ENCODE measurements around the gene SPATC1L. TPM values are rescaled to one million over a fixed set of nuclear protein-coding genes. Genes with fewer than 3 reads are reported as not detected.
"Not testable (repeated sequence)": the region's sequence is repeated elsewhere in the genome, so short reads cannot be mapped to it uniquely, and the experiment has no call there.

SPATC1L gene
- total RNA-seq, 1 donor from 2014 or later: 13.9 TPM

DNA sequence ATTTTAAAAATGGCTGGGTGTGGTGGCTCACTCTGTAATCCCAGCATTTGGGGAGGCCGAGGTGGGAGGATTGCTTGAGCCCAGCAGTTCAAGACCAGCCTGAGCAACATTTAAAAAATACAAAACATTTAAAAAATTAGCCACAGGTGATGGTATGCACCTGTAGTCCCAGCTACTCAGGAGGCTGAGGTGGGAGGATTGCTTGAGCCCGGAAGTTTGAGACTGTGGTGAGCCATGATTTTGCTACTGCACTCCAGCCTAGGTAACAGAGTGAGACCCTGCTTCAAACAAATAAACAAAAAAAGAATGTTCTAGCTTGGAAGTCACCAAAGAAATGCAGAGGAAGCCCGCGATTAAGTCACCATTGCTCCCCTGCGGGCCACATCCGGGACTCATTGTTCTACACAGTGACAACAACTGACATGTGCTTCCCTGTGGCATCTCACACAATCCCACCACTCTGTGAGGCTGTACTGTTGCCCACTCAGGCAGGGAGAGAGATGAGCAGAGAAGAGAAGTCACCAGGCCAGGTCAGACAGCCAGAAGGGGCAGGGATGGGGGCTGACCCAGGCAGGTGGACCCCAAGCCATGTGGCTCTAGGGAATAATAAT, 18.4 kb upstream of the SPATC1L start:
- H3K27me3 Mint-ChIP-seq (ENCODE audit: low read depth): no peaks in the 10 kb centered on the region
- DNase-seq (ENCODE audit: low spot score): no peak
- intact Hi-C loops (cut with micrococcal nuclease): no loop called here
- H3K9me3 Mint-ChIP-seq: no peaks in the 10 kb centered on the region
- H3K4me3 Mint-ChIP-seq (ENCODE audit: low read depth): no peak overlapping the region
- no peak overlapping the region for H3K27ac Mint-ChIP-seq
- H3K36me3 Mint-ChIP-seq (ENCODE audit: low read depth): peaks cover 45% of the 10 kb centered on the region
- peaks cover 1% of the 10 kb centered on the region for H3K4me1 Mint-ChIP-seq (ENCODE audit: low read depth)

DNA sequence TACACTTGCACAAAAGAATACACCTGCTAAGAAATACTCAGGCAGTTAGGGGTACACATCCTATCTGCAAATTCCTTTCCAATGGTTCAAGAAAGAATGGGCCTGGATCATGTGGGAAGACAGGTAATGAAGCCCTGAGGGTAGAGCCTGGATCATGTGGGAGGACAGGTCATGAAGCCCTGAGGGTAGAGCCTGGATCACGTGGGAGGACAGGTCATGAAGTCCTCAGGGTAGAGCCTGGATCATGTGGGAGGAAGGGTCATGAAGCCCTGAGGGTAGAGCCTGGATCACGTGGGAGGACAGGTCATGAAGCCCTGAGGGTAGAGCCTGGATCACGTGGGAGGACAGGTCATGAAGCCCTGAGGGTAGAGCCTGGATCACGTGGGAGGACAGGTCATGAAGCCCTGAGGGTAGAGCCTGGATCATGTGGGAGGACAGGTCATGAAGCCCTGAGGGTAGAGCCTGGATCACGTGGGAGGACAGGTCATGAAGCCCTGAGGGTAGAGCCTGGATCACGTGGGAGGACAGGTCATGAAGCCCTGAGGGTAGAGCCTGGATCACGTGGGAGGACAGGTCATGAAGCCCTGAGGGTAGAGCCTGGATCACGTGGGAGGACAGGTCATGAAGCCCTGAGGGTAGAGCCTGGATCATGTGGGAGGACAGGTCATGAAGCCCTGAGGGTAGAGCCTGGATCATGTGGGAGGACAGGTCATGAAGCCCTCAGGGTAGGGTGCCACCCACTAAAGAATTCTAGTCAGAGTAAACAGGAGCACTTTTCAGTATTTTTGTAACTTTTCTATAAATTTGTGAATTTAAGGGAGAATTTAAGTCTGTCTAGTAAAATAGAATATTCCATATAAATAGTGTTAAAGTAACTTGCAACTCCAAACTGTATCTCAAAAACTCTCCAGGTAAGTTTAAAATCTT, 16.9 kb upstream of the SPATC1L start:
- intact Hi-C loops (cut with micrococcal nuclease): not testable (repeated sequence)
- H3K36me3 Mint-ChIP-seq (ENCODE audit: low read depth): peaks cover 49% of the 10 kb centered on the region

DNA sequence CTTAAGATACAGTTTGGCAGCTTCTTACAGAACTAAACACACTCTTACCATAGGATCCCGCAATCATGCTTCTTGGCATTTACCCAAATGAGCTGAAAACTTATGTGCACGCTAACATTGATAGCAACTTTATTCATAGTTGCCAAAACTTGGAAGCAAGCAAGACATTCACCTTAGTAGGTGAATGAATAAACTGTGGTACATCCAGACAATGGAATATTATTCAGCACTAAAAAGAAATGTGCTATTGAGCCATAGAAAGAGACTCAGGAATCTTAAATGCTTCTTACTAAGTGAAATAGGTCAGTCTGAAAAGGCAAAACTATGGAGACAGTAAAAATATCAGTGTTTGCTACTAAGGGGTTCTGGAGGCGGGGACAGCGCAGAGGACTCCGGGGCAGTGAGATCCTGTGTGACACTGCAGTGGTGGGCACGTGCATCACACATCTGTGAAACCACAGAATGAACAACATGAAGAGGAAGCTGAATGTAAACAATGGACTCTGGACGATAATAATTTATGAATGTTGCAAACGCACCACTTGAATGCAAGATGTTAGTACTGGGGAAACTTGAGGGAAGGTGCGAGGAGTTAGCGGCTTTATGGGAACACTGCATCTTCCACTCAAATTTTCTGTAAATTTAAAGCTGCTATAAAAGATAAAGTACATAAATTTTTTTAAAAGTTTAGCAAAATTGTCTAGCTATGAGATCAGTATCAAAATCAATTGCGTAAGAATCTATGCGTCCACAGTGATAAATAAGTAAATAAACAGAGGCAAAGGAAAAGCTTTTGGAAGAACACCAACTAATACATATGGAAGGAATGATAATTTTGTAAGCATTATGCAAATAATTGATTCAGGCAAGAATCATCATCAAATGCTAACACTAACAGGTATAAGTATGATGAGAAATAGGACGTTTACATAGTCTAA, 15.4 kb upstream of the SPATC1L start:
- H3K36me3 Mint-ChIP-seq (ENCODE audit: low read depth): peaks cover 47% of the 10 kb centered on the region
- H3K4me3 Mint-ChIP-seq (ENCODE audit: low read depth): no peak overlapping the region
- DNase-seq (ENCODE audit: low spot score): no peak
- H3K9me3 Mint-ChIP-seq: no peaks in the 10 kb centered on the region
- H3K27me3 Mint-ChIP-seq (ENCODE audit: low read depth): no peaks in the 10 kb centered on the region
- intact Hi-C loops (cut with micrococcal nuclease): no loop called here
- no peak overlapping the region for H3K27ac Mint-ChIP-seq
- H3K4me1 Mint-ChIP-seq (ENCODE audit: low read depth): peaks cover 1% of the 10 kb centered on the region

More for the DNA sequence above, 16.9 kb upstream of the SPATC1L start:
- not testable (repeated sequence) for H3K27me3 Mint-ChIP-seq (ENCODE audit: low read depth); H3K27ac Mint-ChIP-seq; H3K4me1 Mint-ChIP-seq (ENCODE audit: low read depth); H3K9me3 Mint-ChIP-seq; H3K4me3 Mint-ChIP-seq (ENCODE audit: low read depth); DNase-seq (ENCODE audit: low spot score)

DNA sequence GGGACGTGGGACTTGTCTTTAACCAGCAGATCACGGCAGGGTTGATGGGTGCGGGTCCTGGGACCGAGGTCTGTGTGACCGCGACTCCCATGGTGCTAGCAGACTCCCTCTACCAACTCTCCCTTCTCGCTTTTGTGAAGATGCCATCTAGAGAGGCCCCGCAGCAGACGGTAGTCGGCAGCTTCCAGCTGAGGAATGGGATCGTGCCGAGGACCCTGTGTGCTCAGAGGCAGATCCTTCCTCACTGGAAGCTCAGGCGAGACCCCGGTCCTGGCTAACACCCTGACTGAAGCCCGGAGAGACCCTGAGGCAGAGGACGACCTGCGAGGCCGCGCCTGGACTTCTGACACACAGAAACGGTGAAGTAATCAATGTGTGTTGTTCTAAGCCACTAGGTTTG, 12.5 kb upstream of the SPATC1L start:
- Mint-ChIP-seq H3K4me3 (ENCODE audit: low read depth) (no peak overlapping the region), H3K9me3 (no peaks in the 10 kb centered on the region), H3K4me1 (ENCODE audit: low read depth) (no peaks in the 10 kb centered on the region), H3K36me3 (ENCODE audit: low read depth) (peaks cover 46% of the 10 kb centered on the region), H3K27me3 (ENCODE audit: low read depth) (no peaks in the 10 kb centered on the region), H3K27ac (no peak overlapping the region)
- DNase-seq (ENCODE audit: low spot score): no peak
- intact Hi-C loops (cut with micrococcal nuclease): no loop called here

DNA sequence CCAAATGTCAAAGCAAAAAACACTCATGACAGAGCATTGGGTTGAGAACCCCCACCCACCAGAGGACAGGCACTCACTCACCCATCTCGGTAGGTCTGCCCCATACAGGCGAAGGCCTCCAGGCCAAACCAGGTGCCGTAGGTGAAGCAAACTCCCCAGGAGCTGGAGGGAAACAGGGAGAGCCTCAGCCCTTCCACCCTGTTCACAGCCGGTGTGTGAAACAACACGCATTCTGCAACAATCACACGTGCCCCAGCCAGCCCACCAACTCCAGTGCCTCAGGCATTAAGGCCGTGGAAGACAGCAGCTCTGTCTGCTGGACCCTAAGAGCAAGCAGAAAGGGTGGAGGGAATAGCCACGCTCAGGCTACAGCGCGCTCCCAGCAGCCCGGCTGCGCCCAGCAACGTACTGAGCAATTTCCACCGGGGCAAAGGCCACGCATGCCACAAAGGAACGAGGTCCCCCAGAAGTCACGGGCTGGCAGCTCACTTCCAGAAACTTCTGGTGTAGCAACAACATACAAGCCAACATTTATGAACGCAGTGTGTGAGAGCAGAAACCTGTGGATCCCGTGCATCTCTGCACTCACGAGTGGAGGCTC, 11.4 kb upstream of the SPATC1L start:
- peaks cover 44% of the 10 kb centered on the region for H3K36me3 Mint-ChIP-seq (ENCODE audit: low read depth)
- no peaks in the 10 kb centered on the region for H3K27me3 Mint-ChIP-seq (ENCODE audit: low read depth)
- no peak for DNase-seq (ENCODE audit: low spot score)
- intact Hi-C loops (cut with micrococcal nuclease): no loop called here
- H3K9me3 Mint-ChIP-seq: no peaks in the 10 kb centered on the region
- no peaks in the 10 kb centered on the region for H3K4me1 Mint-ChIP-seq (ENCODE audit: low read depth)
- no peak overlapping the region for H3K4me3 Mint-ChIP-seq (ENCODE audit: low read depth)
- no peak overlapping the region for H3K27ac Mint-ChIP-seq

DNA sequence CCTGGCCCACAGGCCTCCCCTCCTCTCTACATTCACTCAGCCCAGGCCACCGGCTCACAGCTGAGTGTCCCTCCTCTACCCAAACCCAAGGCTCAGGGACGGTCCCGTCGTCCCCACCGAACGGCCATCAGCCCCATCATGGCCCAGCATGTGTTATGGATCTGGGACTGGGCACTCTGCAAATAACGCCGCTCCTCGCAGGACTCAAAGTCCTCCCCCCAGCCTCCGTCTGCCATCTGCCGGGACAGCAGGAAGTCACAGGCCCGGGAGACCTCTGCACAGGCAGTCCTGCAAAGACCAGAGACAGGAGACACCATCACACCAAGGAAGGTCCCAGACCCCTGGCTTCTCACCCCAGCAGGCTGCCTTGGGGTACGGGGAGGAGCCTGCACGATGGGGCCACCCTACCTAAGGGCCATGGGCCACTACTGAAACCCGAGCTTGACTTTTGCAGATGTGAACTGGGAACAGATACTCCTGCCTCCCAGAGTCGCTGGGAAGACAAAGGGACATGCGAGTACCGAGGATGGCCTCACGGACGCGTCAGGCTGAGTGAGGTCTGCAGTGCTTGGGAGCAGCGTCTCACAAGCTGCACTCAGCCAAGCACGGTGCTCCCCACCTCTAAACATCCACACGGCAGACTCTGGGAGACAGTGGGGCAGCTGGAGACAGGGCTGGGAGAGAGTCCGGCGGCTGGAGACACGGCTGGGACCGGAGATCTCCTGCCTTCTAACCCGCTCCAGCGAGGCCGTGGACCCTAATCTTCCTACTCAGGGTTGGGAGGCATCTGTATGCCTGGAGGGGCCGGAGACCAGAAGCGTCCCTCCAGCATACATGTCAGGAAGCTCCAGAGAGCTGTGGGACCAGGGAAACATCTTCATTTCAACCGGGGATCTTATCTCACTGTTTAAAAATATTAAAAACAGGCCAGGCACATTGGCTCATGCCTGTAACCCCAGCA, 10.4 kb upstream of the SPATC1L start:
- Mint-ChIP-seq H3K27ac (no peak overlapping the region), H3K36me3 (ENCODE audit: low read depth) (peaks cover 35% of the 10 kb centered on the region), H3K4me1 (ENCODE audit: low read depth) (no peaks in the 10 kb centered on the region), H3K9me3 (no peaks in the 10 kb centered on the region), H3K4me3 (ENCODE audit: low read depth) (no peak overlapping the region), H3K27me3 (ENCODE audit: low read depth) (no peaks in the 10 kb centered on the region)
- intact Hi-C loops (cut with micrococcal nuclease): no loop called here
- DNase-seq (ENCODE audit: low spot score): no peak

DNA sequence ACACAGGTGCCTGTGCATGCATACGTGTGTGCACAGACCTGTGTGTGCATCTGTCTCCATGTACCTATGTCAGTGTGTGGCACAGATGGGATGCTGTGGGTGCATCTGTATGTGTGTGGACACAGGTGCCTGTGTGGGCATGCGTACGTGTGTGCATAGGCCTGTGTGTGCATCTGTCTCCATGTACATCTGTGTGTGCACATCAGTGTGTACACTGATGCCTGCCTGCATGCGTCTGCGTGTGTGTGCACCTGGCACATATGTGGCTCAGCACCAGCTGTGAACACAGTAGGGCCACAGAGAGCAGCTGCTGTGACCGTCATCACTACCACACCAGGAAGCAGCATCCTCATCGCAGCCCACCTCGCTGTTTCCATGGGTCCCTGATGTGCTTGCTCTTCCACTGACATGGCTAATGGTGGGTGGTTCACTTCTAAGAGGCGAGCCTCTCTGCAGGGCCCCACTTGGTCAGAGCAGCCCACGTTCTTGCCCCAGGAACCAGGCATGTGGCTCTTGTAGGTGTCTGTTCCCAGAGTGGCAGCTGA, 9.6 kb upstream of the SPATC1L start:
- Mint-ChIP-seq H3K4me3 (ENCODE audit: low read depth) (no peak overlapping the region), H3K27me3 (ENCODE audit: low read depth) (no peaks in the 10 kb centered on the region), H3K4me1 (ENCODE audit: low read depth) (no peaks in the 10 kb centered on the region), H3K36me3 (ENCODE audit: low read depth) (peaks cover 32% of the 10 kb centered on the region), H3K9me3 (no peaks in the 10 kb centered on the region), H3K27ac (no peak overlapping the region)
- intact Hi-C loops (cut with micrococcal nuclease): no loop called here
- no peak for DNase-seq (ENCODE audit: low spot score)

DNA sequence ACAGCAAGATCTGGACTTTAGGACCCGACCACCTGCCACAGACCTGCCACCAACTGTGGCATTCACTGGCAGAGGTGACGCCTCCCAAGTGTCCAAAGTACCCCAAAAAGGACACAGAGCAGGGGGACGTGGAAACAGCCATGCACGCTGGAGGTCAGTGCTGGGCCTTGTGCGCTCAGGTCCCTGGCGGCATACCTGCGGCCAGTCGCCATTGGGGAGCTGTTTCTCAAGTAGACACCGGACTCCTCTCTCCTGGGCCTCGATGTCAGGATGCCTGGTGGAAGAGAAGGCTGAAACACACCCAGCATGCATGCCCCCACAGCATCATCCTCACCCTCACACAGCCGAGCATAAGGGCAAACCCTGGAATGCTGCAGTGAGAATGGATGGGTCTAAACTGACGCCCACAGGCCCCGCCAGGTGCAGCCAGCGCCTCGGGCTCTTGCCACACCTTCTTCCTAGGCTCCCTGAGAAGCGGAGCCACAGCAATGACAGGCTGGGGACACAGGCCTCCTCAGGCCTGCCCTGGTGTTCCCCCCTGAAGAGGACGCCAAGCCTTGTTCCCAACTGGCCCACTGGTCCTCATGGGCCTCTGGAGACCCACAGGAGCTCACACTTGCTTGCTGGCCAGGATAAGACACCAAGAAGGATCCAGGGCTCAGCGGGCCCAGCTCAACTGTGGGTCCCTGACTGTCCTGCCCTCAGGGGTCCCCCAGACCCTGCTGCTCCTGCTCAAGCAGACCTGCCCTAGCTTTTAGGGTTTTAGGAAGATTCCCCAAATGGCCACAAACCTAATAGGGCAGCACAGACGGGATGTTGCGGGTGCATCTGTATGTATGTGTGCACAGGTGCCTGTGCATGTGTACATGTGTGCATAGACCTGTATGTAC, 7.7 kb upstream of the SPATC1L start:
- intact Hi-C loops (cut with micrococcal nuclease): no loop called here
- Mint-ChIP-seq H3K9me3 (no peaks in the 10 kb centered on the region), H3K27ac (no peak overlapping the region), H3K4me3 (ENCODE audit: low read depth) (no peak overlapping the region), H3K36me3 (ENCODE audit: low read depth) (peaks cover 27% of the 10 kb centered on the region), H3K27me3 (ENCODE audit: low read depth) (no peaks in the 10 kb centered on the region), H3K4me1 (ENCODE audit: low read depth) (peaks cover 1% of the 10 kb centered on the region)
- no peak for DNase-seq (ENCODE audit: low spot score)

DNA sequence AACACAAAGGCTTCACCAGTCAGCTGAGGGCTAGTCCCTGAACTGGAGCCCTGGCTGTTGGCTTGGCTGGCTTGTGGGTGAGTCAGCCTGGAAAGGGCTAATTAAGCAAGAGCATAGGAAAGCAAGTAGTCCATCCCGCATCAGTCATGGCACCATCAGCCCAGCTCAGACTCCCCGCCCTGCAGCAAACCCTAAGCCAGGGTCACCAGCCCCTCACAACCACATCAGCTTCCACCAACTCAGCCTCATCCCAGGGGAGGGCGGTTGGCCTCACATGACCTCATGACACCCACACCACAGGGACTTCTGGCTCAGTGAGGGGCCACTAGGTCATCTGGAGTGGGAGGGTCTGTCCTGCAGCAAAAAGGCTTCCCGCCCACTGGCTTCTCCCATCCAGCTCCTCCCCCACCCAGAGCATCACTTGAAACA, 7.0 kb upstream of the SPATC1L start:
- no peak overlapping the region for H3K27ac Mint-ChIP-seq
- DNase-seq (ENCODE audit: low spot score): no peak
- intact Hi-C loops (cut with micrococcal nuclease): no loop called here
- H3K4me3 Mint-ChIP-seq (ENCODE audit: low read depth): no peak overlapping the region
- peaks cover 1% of the 10 kb centered on the region for H3K4me1 Mint-ChIP-seq (ENCODE audit: low read depth)
- H3K9me3 Mint-ChIP-seq: no peaks in the 10 kb centered on the region
- H3K27me3 Mint-ChIP-seq (ENCODE audit: low read depth): no peaks in the 10 kb centered on the region
- peaks cover 22% of the 10 kb centered on the region for H3K36me3 Mint-ChIP-seq (ENCODE audit: low read depth)

DNA sequence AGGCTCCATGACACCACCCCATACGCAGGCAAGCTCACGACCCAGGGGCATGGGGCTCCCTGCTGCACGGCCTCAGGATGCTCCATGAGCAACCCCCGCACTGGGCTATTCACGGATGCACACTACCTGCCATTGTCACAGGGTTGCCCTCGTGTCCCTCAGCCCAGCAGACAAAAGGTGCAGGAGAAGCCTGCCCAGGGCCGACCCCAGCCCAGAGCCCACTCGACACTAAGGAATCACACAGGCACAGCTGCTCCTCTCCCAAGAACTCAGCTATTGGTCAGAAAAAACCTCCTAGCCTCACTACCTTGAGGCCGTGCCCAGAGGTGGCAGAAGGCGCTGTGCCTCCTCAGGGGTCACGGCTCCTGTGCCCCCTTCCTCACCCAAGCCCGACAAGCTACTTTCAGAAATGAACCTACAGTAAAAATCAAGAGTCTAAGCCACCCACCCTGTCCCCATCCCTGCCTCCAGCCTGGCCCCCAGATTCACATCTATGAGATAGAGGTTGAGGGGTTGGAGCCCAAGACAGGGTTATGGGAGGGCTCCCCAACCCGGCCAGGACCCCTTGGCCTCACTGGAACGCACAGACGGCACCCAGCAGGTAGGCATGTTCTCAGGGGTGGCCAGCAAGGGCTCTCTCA, 6.4 kb upstream of the SPATC1L start:
- no peak overlapping the region for H3K4me3 Mint-ChIP-seq (ENCODE audit: low read depth)
- H3K27ac Mint-ChIP-seq: no peak overlapping the region
- no peaks in the 10 kb centered on the region for H3K9me3 Mint-ChIP-seq
- peaks cover 20% of the 10 kb centered on the region for H3K36me3 Mint-ChIP-seq (ENCODE audit: low read depth)
- intact Hi-C loops (cut with micrococcal nuclease): no loop called here
- H3K27me3 Mint-ChIP-seq (ENCODE audit: low read depth): no peaks in the 10 kb centered on the region
- no peak for DNase-seq (ENCODE audit: low spot score)
- peaks cover 2% of the 10 kb centered on the region for H3K4me1 Mint-ChIP-seq (ENCODE audit: low read depth)

All from activated T-helper 2 cell treated with anti-CD3 and anti-CD28 coated beads, Interferon-gamma antibody, Interleukin-2, Interleukin-4, amounts not matched to agents 10 μg/mL and 5 μg/mL and 100 μg/mL, durations not matched to agents 14 hours and 24 hours and 36 hours (primary cell).